Measurements from ENCODE around the gene DUXB. TPM values are rescaled to one million over a fixed set of nuclear protein-coding genes. Genes with fewer than 3 reads are reported as not detected.

The DUXB gene
- total RNA-seq, 2 donors from 2014 or later = not detected

GRCh38 chr16:75647112-75647491 lies 54.2 kb downstream of the DUXB start:
- Histone ChIP-seq H3K4me1 (peaks cover 0 to 50% of the 10 kb centered on the region in 2 donors), H3K27ac (peak overlapping the region; percentile 96 to 99), H3K4me3 (peak overlapping the region; percentile 90 to 92), H3K27me3 (no peaks in the 10 kb centered on the region), H3K36me3 (peaks cover 5% of the 10 kb centered on the region), H3K9me3 (no peaks in the 10 kb centered on the region)
- no peak for TF ChIP-seq CTCF (IDR thresholded peaks at IDR 0.05)
- no peak for DNase-seq (ENCODE audit: low spot score)

GRCh38 chr16:75644240-75645012 lies 56.8 kb downstream of the DUXB start:
- H3K4me3 ChIP-seq = no peak overlapping the region
- TF ChIP-seq CTCF (IDR thresholded peaks at IDR 0.05) = no peak
- no peak overlapping the region for H3K27ac ChIP-seq
- no peaks in the 10 kb centered on the region for H3K27me3 ChIP-seq
- H3K36me3 ChIP-seq = peaks cover 28% of the 10 kb centered on the region
- no peak for DNase-seq (ENCODE audit: low spot score)
- H3K4me1 ChIP-seq = peaks cover 0 to 23% of the 10 kb centered on the region in 2 donors
- H3K9me3 ChIP-seq = no peaks in the 10 kb centered on the region

Other genes with a start within 250 kb of the DUXB start
- gene TMEM170A, start 236.8 kb downstream of the DUXB start, total RNA-seq = 10 to 100 TPM; 13.4 to 16.3 TPM
- 1 to 10 TPM; 2.8 to 3.5 TPM for gene CHST6, start 206.0 kb downstream of the DUXB start, total RNA-seq
- under 1 TPM in 1 of 2 donors, not detected in 1; 0.16 TPM for gene CHST5, start 165.4 kb downstream of the DUXB start, total RNA-seq
- gene TMEM231, start 145.2 kb downstream of the DUXB start, total RNA-seq = 1 to 10 TPM; 4.7 to 5.9 TPM
- 100 to 1,000 TPM; 167 to 177 TPM for gene GABARAPL2, start 135.1 kb downstream of the DUXB start, total RNA-seq
- 10 to 100 TPM; 20.4 to 23.7 TPM for gene ADAT1, start 78.2 kb downstream of the DUXB start, total RNA-seq
- gene KARS1, start 53.8 kb downstream of the DUXB start, total RNA-seq = 100 to 1,000 TPM in 1 of 2 donors, 10 to 100 TPM in 1; 88.9 to 100 TPM
- gene TERF2IP, start 53.7 kb downstream of the DUXB start, total RNA-seq = 10 to 100 TPM; 77.8 to 81.8 TPM
- not detected for gene CPHXL2, start 24.5 kb downstream of the DUXB start, total RNA-seq
- gene CPHXL, start 25.0 kb upstream of the DUXB start, total RNA-seq = not detected